Measurements from ENCODE around the gene FBLN2. TPM values are rescaled to one million over a fixed set of nuclear protein-coding genes. Genes with fewer than 3 reads are reported as not detected.

FBLN2 gene
- total RNA-seq, 1 donor from 2014 or later, result 16.5 TPM

DNA sequence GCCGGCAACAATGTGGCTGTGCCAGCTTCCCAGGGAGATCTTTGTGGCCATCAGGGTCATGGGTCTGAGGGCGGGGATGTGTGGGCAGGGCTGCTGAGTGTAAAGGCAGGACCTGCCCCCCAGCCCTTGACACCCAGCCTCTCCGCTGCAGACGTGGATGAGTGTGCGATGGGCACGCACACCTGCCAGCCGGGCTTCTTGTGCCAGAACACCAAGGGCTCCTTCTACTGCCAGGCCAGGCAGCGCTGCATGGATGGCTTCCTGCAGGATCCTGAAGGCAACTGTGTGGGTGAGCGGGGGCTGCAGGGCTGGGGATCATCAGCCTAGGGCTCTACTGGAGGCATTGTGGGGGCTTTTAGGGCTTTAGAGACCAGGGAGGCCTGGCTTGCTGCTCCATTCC is 78.8 kb downstream of the FBLN2 start:
- DNase-seq, result no peak

DNA sequence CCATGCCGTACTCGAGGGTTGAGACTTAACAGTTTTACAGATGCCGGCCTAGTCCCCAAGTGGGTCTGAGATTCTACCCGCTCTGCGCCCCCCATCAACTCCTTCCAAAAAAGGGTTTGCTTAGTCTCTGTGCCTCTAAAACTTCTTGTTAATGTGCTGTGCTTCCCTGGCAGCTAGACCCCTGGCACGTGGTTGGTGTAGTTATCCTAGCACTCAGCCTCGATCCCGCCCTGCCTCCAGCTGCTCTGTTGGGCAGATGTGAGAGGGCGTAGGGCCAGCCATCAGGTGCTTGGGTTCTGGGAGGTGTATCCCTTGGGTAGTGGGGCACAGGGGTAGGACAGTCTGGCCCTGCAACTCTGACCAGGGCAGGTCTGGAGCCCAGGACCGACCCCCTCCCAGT is 79.5 kb downstream of the FBLN2 start:
- DNase-seq, result no peak

DNA sequence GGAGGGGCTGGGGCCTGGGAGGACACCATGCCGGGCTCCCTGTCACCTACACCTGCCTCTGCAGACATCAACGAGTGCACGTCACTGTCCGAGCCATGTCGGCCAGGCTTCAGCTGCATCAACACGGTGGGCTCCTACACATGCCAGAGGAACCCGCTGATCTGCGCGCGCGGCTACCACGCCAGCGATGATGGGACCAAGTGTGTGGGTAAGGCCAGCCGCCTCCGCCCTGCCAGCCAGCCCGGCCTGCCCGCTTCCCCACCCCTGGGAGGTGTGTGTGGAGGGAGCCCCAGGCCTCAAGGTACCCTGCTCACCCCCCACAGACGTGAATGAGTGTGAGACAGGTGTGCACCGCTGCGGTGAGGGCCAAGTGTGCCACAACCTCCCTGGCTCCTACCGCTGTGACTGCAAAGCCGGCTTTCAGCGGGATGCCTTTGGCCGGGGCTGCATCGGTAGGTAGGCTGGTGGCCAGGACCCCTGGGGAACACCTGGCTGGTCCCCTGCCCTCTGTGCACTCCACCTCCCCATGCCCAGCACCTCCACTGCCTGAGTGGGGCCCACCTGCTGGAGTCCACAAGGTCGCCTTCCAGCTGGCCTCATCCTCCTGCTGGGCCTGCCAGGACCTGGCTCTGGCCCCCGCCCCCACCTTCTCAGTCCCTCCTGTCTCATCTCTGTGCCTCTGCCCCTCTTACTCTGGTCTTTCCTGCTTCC is 80.1 kb downstream of the FBLN2 start:
- no peak for DNase-seq

DNA sequence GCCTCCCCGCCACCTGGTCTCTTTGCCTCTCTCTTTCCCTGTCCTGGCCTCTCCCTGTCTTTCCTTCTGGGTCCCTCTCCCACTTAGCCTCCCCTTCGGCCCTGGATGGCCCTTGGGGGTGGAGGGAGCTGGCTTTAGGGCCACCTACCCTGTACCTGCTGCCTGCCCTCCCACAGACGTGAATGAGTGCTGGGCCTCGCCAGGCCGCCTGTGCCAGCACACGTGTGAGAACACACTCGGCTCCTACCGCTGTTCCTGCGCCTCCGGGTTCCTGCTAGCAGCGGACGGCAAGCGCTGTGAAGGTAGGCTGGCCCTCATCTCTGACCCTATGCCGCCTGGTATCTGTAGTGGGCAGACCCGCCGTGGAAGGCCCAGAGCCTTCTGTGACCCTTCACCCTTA is 80.7 kb downstream of the FBLN2 start:
- DNase-seq, result no peak

DNA sequence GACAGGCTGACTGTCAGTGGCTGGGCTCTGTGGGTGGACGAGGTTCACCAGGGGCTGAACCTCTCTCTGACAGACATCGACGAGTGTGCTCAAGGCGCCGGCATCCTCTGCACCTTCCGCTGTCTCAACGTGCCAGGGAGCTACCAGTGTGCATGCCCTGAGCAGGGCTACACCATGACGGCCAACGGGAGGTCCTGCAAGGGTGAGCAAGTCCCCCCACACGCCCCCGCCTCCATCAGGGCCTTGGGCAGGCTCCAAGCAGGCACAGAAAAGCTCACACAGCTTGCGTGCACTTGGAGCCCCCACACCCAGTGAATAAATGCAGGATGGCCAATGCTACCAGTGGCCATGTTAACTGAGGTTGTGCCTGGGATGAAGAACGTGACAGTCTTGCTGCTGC is 82.3 kb downstream of the FBLN2 start:
- DNase-seq, result no peak

DNA sequence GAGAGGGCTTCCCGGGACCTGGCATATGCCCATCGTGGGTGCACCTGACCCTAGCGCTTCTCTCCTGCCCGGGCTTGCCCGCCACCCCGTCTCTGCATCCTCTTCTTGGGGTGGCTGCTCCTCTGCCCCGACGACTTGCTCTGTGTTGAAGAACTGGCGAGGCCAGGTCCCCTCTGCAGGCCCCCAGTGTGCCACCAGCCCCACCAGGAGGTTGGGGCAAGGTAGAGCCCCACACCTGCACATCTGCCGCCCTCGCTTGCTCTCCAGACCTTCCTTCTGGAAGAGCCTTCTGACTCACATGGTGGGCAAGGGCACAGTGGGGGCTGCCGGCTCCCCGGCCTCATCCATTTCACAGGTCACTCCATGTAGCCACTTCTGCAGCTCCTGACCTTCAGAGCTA is 84.3 kb downstream of the FBLN2 start:
- no peak for DNase-seq

DNA sequence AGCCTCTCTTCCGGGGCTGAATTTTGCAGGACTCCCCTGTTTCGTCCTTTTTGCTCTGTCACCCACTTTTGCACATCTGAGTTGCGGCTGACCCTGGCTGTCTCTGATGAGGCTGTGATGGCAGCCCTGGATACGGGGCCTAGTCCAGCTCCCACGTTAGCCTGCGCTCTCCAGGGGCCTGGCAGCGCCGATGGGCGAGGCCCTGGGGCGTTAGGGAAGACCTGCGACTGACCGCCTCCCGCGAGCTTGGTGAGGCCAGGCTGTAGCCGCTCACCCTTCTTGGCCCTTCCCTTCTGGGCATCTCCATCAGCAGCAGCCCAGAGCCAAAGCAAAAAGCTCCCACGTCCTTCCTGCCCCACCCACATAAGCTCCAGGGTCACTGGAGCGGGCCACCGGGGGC is 85.2 kb downstream of the FBLN2 start:
- no peak for DNase-seq

DNA sequence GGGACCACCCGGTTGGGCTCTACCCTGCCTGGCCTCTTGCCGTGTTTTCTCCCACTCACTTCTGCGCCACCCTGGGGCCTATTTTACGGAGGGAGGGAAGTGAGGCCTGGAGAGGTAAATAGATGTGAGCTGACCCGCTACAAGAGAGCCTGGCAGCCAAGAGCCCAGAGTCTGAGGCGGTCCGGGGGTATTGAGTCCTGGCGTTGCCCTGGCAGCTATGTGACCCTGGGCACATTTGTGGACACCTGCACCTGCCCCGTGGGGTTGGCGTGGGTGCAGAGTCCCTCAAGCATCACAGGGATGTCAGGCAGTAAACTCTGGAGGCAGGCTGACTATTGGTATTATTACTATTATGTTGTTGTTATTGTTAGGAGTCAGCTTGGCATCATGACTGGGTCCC is 85.7 kb downstream of the FBLN2 start:
- no peak for DNase-seq

DNA sequence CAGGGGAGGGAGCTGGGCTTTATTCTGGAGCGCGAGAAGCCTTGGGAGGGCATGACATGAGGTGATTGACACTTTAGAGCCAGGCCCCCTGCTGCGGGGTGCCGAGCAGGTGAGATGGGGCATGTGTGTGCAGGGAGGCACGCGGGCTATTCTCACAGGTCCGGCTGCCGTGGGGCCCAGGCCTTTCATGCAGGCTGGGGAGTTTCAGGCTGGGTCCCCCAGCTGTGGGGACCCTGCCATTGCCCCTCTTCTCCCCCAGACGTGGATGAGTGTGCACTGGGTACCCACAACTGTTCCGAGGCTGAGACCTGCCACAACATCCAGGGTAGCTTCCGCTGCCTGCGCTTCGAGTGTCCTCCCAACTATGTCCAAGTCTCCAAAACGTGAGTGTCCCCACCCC is 87.3 kb downstream of the FBLN2 start:
- DNase-seq, result no peak

DNA sequence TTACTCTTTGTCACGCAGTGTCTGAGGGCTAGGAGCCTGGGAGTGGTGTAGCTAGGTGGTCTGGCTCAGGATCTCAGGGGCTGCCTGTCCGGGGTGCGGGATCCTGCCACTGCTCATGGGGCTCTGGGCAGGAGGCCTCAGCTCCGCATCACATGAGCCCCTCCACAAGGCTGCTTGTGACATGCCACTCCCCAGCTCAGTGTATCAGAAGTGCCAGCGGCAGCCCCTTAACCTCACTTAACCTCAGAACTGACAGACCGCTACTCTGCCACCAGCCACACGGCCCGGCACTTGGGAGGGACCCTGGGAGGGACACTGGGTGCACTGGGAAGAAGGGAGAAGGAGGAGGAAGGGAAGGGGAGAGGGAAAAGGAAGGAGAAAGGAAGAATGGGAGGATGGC is 87.9 kb downstream of the FBLN2 start:
- DNase-seq, result no peak

DNA sequence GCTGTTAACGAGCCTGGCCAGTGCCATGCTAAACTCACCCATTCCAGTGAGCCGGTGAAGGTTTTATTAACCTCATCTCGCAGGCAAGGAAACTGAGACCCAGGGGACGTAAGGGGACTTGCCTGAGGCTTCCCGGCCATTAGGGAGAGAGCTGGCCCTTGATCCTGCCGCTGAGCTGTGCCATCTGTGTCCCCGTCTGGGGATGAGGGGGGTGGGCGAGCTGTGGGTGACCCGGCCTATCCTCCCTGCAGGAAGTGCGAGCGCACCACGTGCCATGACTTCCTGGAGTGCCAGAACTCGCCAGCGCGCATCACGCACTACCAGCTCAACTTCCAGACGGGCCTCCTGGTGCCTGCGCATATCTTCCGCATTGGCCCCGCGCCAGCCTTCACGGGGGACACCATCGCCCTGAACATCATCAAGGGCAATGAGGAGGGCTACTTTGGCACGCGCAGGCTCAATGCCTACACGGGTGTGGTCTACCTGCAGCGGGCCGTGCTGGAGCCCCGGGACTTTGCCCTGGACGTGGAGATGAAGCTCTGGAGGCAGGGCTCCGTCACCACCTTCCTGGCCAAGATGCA is 88.5 kb downstream of the FBLN2 start:
- no peak for DNase-seq

DNA sequence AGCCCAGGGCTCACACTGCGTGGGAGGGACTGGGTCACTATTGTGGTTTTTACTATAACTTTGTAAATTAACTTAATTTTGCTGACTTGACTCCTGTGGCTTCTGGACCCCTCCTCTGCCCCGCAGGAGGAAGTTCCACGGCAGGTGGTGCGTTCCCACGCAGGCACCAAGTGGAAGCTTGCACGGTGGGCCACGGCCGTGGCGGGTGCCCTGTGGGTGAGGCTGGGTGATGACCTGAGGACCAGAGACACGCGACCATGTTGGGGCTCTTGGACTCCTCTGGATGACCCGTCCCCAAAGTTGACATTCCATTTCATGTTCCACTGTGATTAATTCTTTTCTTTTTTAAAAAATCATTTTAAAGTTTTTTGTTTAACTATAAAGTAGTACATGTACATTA is 89.0 kb downstream of the FBLN2 start:
- no peak for DNase-seq

DNA sequence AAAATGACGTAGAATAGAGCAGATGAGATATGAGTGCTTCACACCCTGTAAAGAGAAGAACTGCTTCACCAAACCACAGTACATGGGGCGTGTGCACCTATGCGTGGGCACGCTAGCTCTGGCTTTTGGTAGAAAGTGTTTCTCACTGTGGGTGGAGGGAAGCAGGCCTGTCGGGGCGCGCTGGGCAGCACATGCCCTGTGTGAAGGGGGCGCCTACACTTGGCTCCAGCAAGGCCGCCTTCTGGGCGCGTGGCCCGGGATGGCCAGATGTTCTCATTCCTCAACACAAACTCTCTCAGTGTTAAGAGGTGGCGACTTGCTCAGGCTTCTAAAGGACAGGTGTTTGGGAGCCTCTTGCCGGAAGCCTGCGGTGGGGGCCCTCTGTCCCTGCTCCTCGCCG is 90.0 kb downstream of the FBLN2 start:
- no peak for DNase-seq

DNA sequence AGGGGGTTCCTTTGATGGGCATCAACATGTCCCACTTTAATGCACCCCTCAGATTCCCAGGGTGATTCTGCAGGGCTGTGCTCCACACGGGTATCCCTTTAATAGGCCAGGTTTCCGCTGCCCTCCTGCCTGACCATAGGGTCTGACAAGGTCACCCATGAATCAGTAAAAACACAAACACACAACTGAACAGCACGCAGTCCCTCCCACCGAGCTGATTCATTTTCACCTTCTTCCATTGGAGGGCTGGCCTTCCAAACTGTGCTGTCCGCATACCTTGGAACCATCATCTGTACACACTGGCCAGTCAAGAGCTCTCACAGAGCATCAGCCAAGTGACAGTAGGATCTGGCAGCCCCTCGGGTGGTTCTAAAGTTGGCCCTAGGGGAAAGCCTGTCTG is 93.7 kb downstream of the FBLN2 start:
- no peak for DNase-seq

DNA sequence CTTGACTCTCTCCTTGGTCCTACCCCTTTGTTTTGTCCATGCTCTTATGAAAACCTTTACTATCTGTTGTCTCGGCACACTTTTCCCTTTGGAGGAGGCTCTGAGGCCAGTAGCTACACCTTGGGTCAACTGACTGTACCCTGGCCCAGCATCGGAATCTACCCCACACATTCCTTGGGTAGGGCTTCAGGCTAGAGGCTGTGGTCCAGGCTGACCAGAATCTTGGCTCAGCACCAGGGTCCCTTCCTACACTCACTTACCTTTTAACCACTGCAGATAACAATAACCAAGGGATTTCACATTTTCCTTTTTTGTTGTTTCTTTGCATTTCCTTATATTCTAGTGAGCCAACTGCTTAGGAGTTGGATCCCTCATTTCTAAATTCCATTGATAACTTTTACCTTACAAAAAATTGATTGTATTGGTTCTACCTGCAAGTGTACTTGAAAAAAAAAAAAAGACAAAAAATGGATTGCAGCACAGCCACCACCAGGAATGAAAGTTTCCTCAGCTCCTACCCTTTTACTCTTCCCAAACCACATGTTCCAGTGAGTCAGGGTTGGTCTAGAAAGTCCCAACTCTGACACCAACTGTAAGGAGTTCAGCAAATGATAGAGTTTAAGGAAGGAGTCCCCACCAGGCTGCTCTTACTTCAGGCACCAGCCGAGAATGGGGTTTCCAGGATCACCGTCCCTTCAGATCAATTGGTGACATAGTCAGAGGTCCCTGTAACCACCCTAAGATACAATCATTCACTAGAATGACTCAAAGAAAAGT is 95.6 kb downstream of the FBLN2 start:
- DNase-seq, result no peak

DNA sequence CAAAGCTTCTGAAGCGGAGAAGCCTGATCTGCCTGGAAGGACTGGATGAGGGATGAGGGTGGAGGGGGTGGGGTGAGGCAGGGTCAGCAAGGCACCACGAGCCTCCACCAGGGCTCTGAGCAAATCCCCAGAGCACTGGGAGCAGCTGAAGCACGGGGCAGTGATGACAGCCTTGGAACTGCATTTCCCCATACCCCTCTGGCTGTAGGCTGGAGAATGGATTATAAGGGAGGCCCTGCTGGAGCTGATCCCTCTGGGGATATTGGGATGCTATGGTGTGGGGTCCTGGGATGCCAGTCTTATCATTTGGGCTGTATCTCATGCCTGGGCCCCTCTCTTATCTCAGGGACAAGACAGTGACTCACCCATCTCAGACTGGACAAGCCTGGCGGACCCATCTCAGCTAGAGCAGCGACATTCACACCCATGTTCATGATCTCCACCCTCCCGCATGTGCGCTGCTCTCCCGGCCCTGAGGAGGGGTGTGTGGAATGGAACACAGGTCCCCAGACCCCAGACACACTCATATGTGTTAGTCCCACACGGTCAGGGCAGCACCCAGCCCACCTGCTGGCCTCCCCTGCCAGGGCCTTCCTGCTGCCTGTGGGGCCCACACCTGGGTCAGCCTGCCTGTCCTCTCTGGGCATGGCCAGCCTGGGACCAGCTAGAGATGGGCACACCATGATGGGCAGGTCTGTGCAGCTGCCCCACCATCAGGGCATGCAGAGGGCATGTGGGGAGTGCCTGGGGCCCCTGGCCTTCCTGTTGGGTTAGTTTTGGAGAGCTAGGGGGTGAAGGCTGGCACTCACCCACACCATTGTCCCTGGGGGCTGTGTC is 97.1 kb downstream of the FBLN2 start:
- DNase-seq, result no peak

DNA sequence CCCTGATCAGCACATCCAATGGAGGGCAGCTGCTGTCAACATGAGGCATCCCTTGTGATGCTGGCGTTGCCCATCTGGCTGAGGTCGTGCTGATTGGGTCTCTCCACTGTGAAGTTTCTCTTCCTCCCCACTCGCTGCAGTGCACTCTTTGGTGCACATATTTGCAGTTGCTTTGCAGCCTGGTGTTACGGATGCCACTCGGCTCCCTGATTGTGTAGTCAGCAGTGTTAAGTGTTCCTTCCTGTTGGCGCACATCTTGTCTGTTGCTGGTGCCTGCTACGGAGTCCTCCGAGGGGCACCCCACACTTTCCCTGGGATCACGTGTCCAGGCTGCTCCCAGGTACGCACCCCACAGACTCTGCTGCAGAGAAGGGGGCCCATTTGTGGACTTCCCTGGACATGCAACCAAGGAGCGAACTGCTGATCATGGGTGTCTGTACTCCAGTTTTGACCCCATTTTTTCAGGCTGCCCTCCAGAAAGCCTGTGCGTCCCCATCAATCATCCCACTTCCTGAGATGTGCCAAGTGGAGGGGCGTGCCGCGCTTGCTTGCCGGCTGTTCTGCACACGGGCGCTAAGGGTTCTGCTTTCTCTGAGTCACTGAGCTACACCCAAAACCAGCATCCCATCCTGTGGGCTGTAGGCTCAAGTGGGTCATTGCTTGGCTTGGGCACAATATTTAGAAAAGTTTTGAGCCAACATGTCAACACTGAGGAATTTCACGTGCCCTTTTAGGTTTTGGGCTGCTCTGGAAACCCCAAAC is 98.6 kb downstream of the FBLN2 start:
- DNase-seq, result no peak

DNA sequence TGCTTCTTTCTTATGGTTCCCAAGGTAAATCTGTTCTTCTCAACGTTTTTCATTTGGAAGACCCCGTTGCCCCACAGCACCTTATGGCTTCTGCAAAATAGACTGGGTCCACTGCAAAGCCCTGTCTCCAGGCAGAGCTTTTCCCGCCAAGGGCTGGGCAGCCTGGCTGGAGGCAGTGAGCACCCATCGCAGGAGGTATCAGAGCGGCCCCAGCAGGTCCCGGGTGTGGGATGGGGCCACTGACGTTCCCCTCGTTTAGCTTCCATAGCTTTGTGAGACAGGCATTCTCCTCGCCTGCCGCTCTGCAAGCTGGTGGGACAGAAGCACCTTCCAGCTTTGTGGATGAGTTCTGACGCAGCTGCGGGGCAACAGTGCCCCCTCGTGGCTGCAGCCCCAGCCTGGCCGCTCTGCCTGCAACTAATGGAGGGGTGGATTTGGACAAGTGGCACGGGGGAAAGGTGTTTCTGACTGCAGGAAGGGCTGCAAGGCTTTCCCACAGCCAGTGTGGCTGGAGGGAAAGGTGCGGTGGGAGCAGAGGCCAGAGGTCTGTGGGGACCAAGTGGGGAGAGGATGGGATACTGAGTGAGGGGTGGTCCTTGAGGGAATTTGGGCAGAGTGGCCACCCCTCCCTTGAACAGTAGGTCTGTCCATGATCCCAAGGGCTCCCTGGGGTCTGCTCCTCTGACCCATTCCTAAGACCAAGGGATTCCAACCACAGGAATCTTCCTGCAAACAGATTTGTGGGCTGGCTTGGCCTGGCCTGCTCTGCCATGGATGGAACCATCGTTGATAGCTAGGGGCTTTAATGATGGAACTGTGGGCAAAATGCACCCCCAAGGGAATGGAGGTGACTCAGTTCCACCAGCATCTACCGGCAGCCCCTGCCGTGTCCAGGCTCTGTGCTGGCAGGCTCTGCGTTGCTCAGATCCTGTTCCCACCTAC is 99.4 kb downstream of the FBLN2 start:
- peak; percentile 88 for DNase-seq

DNA sequence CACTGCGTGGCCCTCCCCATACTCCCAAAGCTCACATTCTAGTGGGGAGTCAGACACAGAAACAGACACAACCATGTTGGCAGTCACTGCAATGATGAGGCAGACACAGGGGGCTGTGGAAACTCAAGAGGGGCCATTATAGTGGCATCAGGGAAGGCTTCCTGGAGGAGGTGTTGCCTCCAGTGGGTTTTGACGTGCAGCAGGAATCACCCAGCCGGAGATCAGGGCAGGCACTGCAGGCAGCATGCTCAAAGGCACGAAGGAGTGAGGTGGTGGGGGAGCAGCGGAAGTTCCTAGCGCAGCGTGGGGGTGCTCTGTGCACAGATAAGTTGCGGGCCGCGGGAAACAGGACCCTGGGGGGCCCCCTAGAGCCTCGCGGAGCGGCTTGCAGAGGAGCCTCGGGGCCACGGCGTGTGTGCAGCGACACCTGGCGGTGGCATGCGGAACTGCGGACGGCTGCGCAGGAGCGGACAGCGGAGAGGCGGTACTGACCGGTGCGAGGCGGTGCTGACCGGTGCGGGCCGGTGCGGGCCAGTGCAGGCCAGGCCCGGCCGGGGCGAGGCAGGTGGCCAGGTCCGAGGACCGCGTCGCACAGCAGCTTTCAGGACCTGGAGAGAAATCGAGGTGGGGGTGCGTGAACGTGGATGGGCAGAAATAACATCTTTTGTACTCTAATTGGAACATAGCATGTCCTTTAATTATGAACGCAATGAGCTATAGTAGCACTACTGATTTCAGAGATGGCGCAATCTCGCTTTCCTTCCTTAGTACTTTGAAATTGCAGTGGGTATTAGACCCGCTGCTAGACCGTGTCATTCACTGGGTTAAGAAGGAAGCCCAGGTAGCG is 101.5 kb downstream of the FBLN2 start:
- peak; percentile 86 for DNase-seq

DNA sequence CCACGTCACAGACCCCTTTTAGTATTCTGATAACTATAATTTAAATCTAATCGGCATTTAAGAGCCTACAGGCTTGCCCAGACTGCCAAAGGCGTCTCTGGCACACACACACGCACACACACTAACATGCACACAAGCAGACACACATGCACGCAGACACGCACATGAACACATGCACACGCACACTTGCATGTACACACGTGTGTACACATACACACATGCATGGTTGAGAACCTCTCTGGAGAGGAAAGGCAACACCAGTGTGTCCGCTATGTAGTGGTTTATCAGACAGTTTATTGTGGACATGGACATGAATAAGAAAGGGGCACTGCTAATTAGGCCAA is 102.1 kb downstream of the FBLN2 start:
- no peak for DNase-seq

All from dermis blood vessel endothelial cell (primary cell).